Transverse colon (tissue), 3 donors: ENCODE results near the gene FAM217B.

Source experiments
- CTCF ChIP-seq, 5 experiments: fragments of 200-600 bp in 3 of 5; fragments of 450-650 bp in 2 of 5; sonication (generic) in 3 of 5; IDR thresholded peaks; 1 replicate in 2 of 5; 2 replicates in 3 of 5; pipeline ENCODE4 v1.5.1; 2016 to 2017; ENCODE audit warnings: antibody characterized with exemption in 5 of 5, inconsistent platforms in 3 of 5, mild to moderate bottlenecking in 2 of 5, moderate library complexity in 1 of 5
- EP300 ChIP-seq: sonication (generic); formaldehyde crosslinking; IDR thresholded peaks from one replicate; pipeline ENCODE4 v1.6.1; 2017; ENCODE audit warnings: antibody characterized with exemption, low read depth
- POLR2A ChIP-seq: fragments of 450-650 bp; IDR thresholded peaks from one replicate; pipeline ENCODE4 v1.6.1; 2016; ENCODE audit warnings: antibody characterized with exemption, mild to moderate bottlenecking, moderate library complexity

- no peak for TF ChIP-seq POLR2A
- TF ChIP-seq CTCF (IDR thresholded peaks at IDR 0.05), result no peak
- no peak for TF ChIP-seq EP300
Measured at GRCh38 chr20:59945731-59946130, 5.5 kb downstream of the FAM217B start.
